GM18870 (cell line): Measurements from ENCODE around the gene KIF1B.

Experiments used
- ATAC-seq: cut with Tn5 transposase; IDR thresholded peaks from one replicate; pipeline ENCODE4 v1.9.1; 2021; ENCODE audit warnings: moderate library complexity; ENCODE audit not compliant: unreplicated experiment

KIF1B gene, protein sequence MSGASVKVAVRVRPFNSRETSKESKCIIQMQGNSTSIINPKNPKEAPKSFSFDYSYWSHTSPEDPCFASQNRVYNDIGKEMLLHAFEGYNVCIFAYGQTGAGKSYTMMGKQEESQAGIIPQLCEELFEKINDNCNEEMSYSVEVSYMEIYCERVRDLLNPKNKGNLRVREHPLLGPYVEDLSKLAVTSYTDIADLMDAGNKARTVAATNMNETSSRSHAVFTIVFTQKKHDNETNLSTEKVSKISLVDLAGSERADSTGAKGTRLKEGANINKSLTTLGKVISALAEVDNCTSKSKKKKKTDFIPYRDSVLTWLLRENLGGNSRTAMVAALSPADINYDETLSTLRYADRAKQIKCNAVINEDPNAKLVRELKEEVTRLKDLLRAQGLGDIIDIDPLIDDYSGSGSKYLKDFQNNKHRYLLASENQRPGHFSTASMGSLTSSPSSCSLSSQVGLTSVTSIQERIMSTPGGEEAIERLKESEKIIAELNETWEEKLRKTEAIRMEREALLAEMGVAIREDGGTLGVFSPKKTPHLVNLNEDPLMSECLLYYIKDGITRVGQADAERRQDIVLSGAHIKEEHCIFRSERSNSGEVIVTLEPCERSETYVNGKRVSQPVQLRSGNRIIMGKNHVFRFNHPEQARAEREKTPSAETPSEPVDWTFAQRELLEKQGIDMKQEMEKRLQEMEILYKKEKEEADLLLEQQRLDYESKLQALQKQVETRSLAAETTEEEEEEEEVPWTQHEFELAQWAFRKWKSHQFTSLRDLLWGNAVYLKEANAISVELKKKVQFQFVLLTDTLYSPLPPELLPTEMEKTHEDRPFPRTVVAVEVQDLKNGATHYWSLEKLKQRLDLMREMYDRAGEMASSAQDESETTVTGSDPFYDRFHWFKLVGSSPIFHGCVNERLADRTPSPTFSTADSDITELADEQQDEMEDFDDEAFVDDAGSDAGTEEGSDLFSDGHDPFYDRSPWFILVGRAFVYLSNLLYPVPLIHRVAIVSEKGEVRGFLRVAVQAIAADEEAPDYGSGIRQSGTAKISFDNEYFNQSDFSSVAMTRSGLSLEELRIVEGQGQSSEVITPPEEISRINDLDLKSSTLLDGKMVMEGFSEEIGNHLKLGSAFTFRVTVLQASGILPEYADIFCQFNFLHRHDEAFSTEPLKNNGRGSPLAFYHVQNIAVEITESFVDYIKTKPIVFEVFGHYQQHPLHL (N-terminal part only)

DNA sequence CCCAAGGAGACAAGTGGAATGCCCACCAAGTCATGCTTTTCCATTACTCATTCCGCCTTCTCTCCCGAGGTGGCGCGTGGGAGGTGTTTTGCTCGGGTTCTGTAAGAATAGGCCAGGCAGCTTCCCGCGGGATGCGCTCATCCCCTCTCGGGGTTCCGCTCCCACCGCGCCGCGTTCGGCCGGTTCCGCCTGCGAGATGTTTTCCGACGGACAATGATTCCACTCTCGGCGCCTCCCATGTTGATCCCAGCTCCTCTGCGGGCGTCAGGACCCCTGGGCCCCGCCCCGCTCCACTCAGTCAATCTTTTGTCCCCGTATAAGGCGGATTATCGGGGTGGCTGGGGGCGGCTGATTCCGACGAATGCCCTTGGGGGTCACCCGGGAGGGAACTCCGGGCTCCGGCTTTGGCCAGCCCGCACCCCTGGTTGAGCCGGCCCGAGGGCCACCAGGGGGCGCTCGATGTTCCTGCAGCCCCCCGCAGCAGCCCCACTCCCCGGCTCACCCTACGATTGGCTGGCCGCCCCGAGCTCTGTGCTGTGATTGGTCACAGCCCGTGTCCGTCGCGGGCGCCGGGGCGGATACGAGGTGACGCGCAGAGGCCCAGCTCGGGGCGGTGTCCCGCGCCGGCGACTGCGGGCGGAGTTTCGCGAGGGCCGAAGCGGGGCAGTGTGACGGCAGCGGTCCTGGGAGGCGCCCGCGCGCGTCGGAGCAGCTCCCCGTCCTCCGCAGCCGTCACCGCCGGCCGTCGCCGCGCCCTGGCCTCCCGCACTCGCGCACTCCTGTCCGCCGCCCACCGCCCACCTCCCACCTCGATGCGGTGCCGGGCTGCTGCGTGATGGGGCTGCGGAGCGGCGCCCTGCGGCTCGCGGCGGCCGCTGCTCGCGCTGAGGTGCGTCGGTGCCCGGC lies at the start of gene KIF1B:
Gene KIF1B, plus strand, starts transcription at position 666 of the 906 bp plus-strand sequence. CDS start 21,759 bp downstream, outside the sequence.
- peak; percentile 85 for ATAC-seq

DNA sequence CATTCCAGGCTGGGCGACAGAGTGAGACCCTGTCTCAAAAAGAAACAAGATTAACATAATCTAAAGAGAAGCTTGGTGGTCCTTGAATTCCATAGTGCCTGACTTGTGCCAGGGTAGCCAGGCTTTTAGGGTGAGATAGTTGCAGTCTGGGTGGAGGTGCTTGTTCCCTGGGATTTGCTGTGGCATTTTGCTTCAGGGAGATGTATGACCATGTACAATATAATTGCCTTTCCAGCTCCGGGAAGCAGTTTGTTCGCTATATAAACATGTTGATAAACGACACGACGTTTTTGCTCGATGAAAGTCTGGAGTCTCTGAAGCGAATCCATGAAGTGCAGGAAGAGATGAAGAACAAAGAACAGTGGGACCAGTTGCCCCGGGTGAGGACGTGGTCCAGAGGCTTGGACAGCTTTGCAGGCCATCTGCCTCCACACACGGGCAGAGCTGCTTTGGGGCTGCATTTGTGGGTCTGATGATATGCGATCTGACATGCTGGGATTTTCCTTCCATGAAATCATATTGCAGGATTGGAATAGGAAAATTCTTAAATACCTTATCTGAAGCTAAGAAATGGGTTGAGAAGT lies 49.4 kb upstream of the KIF1B start:
- ATAC-seq, result no peak

DNA sequence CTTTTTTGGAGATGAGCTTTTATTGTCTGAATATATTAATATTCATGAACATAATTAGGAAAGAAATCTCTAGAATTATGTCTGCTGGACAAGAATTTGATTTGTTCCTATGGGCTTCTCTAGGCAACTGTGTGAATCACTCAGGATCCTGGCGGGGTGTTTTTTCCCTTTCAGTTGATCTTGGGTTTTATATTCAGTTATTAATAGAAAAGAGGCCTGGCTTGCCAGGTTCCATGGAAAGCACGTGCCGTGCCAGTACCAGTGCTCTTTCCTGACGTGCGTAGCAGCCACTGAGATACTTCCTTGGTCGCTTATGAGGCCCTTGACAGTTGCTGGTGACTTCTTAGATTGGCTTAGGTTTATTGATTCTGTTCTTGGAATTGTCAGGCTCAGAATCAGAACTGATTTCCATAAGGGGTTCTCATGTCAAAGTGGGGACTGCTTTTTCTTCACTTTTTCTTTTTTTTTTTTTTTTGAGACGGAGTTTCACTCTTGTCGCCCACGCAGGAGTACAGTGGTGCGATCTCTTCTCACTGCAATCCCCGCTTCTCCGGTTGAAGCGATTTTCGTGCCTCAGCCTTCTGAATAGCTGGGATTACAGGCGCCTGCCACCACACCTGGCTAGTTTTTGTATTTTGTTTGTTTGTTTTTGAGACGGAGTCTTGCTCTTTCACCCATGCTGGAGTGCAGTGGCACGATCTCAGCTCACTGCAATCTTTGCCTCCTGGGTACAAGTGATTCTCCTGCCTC lies 48.7 kb upstream of the KIF1B start:
- ATAC-seq, result no peak

DNA sequence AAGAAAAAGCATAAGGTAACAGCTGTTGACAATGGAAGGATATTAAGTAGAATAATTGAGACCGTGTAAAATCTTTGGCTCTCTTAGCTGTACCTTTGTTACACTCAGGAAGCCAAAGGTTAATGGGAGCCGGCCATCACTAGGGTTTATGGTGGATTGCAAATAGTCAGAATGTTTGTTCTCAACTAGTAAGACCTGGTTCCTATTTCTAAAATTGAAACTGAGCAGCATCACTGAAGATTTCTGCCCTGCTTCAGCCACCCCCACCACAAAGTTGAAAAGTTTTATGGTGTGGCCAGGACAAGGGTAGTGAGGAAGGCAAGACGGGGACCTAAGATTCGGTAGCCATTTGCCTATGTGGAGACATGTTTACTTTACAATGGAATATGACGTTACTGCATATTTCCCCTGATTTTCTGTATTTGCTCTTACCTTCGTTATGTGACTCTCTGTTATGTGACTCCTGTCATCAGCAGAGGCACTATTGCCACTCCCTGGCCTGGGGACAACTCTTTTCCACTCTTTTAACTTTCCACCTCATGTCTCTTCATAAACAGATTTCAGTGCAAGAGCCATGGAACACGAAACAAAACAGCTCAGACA lies 41.4 kb upstream of the KIF1B start:
- no peak for ATAC-seq

DNA sequence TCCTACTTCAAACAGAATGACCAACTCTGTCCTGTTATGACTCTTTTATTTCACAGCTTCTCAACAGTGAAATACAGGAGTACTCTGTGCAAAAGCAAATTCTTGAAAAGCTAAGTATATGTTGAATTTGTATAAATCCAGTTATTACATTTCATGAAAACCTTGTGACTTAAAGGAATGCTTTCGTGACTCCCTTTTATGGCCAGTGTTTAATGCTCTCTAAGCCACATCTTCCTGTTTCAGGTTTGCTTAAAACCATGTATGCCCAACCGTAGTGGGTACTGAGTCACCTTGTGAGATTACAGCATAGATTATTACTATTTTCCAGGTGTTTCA lies 40.2 kb upstream of the KIF1B start:
- peak; percentile 64 for ATAC-seq

DNA sequence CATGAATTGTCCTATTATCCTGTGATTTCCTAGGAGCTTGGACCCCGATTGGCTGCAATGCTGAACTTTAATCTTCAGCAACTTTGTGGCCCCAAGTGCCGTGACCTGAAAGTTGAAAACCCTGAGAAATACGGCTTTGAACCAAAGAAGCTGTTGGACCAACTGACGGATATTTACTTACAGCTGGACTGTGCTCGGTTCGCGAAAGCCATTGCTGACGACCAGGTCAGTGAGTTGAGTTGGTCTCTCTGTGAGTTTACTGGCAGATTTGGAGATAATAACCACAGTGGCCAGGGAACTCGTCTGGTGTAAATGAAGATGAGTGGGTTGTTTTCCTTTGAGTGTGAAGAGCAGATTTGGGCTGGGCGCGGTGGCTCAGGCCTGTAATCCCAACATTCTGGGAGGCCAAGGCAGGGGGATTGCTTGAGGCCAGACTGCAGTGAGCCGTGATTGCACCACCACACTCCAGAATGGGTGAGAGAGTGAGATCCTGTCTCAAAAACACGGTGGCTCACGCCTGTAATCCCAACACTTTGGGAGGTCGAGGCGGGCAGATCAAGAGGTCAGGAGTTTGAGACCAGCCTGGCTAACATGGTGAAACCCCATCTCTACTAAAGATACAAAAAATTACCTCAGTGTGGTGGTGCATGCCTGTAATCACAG lies 39.1 kb upstream of the KIF1B start:
- ATAC-seq, result no peak

DNA sequence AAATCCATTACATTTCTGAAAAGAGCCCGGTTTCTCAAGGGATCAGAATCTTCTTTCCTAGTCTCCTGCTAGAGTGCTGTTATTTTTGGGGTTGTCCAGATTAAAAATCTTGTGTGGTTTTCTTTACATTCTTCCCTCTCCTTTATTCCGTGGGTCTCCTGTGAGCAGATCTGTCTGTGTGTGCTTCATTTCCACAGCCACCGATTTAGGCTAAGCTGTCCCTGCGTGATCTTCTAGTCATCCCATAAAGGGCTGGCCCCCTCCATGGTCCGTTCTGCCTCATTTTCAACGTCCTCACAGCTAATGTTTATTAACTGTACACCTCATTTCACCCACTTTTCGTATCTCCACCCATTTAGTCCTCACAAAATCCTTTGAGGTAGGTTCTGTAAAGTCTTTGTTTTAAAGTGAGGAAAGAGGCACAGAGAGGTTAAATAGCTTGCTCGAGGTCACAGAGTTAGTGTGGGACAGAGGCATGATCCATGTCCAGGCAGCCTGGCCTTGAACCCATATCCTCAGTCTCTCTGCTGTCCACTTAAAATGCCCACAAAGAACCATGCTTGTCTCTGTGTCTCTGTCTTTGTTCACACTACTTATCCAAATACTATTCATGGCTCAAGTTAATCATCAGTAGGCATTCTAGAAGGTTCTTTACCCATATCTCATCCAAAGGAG lies 38.2 kb upstream of the KIF1B start:
- no peak for ATAC-seq

DNA sequence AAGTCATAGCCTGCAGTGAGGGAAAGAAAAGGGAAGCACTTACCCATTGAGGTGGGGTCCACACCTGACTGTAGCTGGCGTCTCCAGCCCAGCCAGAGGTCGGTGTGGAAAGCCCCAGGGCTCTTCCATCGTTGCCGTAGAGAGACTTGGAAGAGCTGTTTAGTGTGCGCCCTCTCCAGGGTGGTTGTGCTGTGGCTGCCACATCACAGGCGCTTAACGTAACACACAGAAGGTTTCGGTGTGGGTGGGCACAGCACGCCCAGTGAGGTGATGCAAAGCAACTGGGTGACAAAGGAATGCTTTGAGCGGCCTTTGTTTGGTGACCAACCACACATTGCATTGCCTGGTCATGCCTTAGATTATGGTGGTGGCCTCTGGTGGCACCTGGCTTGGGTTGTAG lies 36.8 kb upstream of the KIF1B start:
- no peak for ATAC-seq

DNA sequence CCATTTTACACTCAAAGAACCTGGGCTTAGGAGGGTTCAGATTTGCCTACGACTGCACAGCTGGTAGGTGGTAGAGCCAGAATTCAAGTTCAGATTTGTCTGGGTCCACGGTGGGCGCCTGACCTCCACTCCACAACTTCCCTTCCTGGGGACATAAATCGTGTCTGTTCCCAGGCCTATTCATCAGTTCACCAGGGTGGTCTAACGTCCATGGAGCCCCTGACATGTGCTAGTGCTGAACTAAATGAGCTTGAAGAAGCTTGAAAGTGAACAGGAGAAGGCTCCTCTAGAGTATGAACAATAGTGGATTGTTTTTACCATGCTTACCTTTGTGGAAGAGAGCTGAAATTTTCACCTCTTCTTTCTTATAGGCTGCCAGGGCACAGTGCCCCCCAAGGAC lies 32.5 kb upstream of the KIF1B start:
- no peak for ATAC-seq

DNA sequence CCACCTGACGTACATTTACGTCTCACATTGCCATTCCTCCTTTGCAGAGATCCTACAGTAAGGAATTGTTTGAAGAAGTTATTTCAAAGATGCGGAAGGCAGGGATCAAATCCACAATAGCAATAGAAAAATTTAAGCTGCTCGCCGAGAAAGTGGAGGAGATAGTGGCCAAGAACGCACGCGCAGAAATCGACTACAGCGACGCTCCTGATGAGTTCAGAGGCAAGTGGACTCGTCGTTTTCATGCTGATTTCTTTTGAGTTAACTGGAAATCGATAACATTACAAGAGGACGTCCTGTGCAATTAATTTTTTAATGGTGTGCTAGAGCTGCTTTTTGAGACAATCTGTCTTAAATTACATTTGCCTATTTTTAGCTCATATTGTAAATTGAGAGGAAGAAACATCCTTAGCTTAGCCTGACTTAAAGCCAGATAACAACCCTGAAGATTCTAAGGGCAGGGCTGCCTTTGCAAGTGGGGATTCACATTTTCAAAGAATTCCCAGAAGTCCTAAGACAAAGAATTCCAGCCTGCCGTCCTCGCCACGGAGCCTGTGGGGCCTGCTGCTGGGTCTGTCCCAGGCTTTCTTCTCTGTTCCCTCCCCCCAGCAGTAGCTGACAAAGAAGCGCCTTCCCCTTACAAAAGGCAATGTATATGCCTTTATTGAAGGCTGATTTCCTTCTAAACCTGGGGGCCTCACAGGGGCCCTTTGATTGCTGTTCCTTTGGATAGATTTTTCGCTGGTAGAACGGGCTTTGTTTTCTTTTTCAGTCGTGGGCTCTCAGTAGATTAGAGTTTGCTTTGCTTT lies 31.6 kb upstream of the KIF1B start:
- ATAC-seq, result no peak

DNA sequence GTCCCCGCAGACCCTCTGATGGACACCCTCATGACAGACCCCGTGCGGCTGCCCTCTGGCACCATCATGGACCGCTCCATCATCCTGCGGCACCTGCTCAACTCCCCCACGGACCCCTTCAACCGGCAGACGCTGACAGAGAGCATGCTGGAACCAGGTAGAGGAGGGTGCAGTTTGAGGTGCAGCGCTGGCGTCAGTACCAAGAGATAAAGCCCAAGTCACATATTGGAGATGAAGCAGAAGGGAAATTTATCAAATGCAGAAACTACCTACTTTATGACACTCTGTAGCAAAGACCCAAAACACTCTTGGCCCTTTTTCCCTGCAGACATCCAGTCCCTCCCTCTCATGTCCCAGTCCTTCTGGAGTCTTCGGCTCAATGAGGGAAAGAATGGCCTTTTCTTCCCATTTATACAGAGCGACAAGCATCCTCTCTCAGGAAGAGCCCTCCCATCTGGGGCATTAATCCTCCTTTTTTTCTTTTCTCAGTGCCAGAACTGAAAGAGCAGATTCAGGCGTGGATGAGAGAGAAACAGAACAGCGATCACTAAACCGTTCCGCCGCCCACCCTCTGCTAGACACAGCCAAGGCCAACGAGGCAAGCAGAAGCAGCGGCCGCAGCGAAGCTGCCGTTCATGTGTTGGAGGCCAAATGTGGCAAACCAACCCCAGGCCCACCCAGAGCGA lies 30.8 kb upstream of the KIF1B start:
- ATAC-seq, result no peak

DNA sequence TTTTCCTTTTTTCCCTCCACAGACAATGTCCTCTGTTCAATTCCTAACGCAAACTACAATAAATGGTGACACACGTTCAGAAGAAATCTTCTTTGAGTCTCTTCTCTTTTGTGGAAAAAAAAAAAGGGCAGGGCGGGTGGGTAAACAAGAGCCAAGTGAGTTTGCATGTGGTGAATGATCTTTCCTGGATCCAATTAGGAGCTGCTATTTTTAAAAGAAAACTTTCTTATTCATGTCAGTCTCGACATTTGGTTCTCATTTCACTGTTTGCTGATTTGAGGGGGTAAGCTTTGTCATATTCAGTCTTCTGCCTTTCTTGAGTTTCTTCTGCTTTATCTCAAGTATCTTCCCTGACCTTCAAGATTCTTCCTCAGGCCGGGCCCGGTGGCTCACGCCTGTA lies 29.2 kb upstream of the KIF1B start:
- no peak for ATAC-seq

DNA sequence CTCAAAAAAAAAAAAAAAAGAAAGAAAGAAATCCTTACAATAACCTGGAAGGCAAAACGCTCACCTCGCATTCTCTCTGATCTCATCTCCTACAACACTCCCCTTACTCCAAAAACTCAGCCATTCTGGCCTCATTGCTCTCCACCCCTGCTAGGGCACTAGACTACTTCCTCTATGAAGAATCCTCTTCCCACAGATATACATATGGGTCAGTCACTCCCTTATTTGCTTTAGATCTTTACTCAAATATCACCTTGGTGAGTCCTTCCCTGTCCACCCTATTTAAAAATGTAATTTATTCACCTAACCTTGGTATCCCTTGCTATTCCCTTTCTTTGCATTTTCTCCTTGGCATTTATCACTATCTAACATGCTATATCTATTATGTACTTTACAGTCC lies 24.6 kb upstream of the KIF1B start:
- ATAC-seq, result no peak

DNA sequence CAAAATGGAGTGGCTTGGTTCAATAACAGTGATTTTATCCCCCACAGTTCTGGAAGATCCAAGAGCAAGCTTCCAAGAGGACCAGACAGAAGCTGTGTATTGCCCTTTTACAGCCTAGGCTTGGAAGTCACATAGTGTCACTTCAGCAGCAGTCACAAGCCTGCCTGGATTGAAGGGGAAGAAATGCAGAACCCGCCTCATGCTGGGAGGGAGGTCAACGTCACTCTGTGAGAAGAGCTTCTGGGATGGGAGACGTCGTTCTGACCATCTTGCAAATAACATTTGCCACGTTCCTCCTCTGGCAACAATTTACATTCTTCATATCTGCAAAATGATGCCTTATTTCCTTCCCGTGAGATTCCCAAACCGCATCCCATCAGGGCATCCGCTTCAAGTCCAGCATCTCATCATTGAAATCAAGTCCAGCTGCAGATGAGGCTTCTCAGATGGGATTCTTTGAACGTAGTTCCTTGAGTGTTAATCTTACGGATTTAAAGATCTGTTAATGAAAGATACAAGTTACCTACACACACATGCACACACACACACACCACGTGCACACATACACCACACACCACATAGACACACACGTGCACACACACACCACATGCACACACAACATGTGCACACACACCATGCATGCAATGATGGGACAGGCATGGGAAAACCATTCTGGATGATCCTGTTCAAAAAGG lies 23.9 kb upstream of the KIF1B start:
- ATAC-seq, result no peak

DNA sequence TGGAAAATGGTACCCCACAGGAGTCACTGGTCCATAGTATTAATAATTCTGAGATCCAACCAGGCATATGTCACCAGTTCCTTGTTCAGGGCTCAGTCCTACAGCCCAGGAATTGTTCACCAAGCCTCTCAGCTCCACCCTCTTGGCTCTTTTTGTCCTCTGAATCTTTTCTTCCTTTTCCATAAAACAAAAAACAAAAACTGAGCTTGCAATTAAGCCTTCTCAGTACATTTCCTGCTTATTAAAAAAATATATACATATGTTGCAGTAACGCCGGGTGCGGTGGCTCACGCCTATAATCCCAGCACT lies 23.4 kb upstream of the KIF1B start:
- no peak for ATAC-seq

DNA sequence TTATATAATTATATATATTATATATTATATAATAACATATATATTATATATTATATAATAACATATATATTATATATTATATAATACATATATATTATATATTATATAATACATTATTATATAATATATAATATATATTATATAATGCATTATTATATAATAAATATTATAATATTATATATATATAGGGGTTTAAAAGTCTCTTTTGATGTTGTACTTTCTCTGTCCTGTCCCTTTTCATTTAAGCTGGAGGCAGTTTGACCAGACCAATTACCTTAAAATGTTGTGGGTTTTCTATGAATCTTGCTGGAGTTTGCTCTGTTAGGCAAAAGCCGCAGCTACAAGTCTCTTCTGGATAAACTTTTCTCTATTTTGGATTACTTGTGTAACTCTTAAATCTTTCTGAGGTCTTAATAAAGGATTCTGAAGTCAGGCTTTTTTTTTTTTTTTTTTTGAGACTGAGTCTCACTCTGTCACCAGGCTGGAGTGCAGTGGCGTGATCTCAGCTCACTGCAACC lies 22.2 kb upstream of the KIF1B start:
- no peak for ATAC-seq
